ENCODE data around the gene PLXNA4. TPM values are rescaled to one million over a fixed set of nuclear protein-coding genes. Genes with fewer than 3 reads are reported as not detected.

The PLXNA4 gene
- total RNA-seq, 1 donor from 2014 or later = 21.7 TPM

GRCh38 chr7:132102942-132103341 lies 473.3 kb downstream of the PLXNA4 start:
- H3K27ac Mint-ChIP-seq (ENCODE audit: unreplicated experiment) = no peak overlapping the region
- peaks cover 3% of the 10 kb centered on the region for H3K27me3 Mint-ChIP-seq (ENCODE audit: low read depth)
- H3K9me3 Mint-ChIP-seq = peaks cover 3% of the 10 kb centered on the region
- no peak for TF ChIP-seq CTCF (conservative IDR thresholded peaks at IDR 0.05)
- no peak overlapping the region for H3K4me3 Mint-ChIP-seq
- no peaks in the 10 kb centered on the region for H3K4me1 Mint-ChIP-seq
- no peaks in the 10 kb centered on the region for H3K36me3 Mint-ChIP-seq (ENCODE audit: low read depth)
- no peak for DNase-seq (ENCODE audit: low read depth, low spot score)

GRCh38 chr7:132102391-132102790 lies 473.9 kb downstream of the PLXNA4 start:
- Mint-ChIP-seq H3K27me3 (ENCODE audit: low read depth) (peaks cover 3% of the 10 kb centered on the region), H3K27ac (ENCODE audit: unreplicated experiment) (no peak overlapping the region), H3K4me1 (no peaks in the 10 kb centered on the region), H3K9me3 (peaks cover 3% of the 10 kb centered on the region), H3K4me3 (no peak overlapping the region), H3K36me3 (ENCODE audit: low read depth) (no peaks in the 10 kb centered on the region)
- no peak for TF ChIP-seq CTCF (conservative IDR thresholded peaks at IDR 0.05)
- no peak for DNase-seq (ENCODE audit: low read depth, low spot score)

- Mint-ChIP-seq H3K4me3 (no peak overlapping the region), H3K9me3 (peaks cover 3% of the 10 kb centered on the region), H3K36me3 (ENCODE audit: low read depth) (no peaks in the 10 kb centered on the region), H3K27ac (ENCODE audit: unreplicated experiment) (no peak overlapping the region), H3K4me1 (no peaks in the 10 kb centered on the region), H3K27me3 (ENCODE audit: low read depth) (peaks cover 3% of the 10 kb centered on the region)
- TF ChIP-seq CTCF (conservative IDR thresholded peaks at IDR 0.05) = no peak
- no peak for DNase-seq (ENCODE audit: low read depth, low spot score)
Observed at GRCh38 chr7:132100981-132101380, 475.3 kb downstream of the PLXNA4 start.

- H3K27me3 Mint-ChIP-seq (ENCODE audit: low read depth) = peaks cover 5% of the 10 kb centered on the region
- no peak overlapping the region for H3K27ac Mint-ChIP-seq (ENCODE audit: unreplicated experiment)
- DNase-seq (ENCODE audit: low read depth, low spot score) = no peak
- H3K36me3 Mint-ChIP-seq (ENCODE audit: low read depth) = no peaks in the 10 kb centered on the region
- TF ChIP-seq CTCF (conservative IDR thresholded peaks at IDR 0.05) = no peak
- H3K4me1 Mint-ChIP-seq = no peaks in the 10 kb centered on the region
- no peak overlapping the region for H3K4me3 Mint-ChIP-seq
- peaks cover 3% of the 10 kb centered on the region for H3K9me3 Mint-ChIP-seq
Observed at GRCh38 chr7:132100483-132100882, 475.8 kb downstream of the PLXNA4 start.

GRCh38 chr7:132099163-132099562 lies 477.1 kb downstream of the PLXNA4 start:
- H3K4me1 Mint-ChIP-seq = no peaks in the 10 kb centered on the region
- H3K27ac Mint-ChIP-seq (ENCODE audit: unreplicated experiment) = no peak overlapping the region
- H3K27me3 Mint-ChIP-seq (ENCODE audit: low read depth) = peaks cover 6% of the 10 kb centered on the region
- no peak overlapping the region for H3K4me3 Mint-ChIP-seq
- H3K9me3 Mint-ChIP-seq = no peaks in the 10 kb centered on the region
- no peaks in the 10 kb centered on the region for H3K36me3 Mint-ChIP-seq (ENCODE audit: low read depth)
- DNase-seq (ENCODE audit: low read depth, low spot score) = no peak
- no peak for TF ChIP-seq CTCF (conservative IDR thresholded peaks at IDR 0.05)

GRCh38 chr7:132098327-132098726 lies 477.9 kb downstream of the PLXNA4 start:
- DNase-seq (ENCODE audit: low read depth, low spot score) = no peak
- Mint-ChIP-seq H3K36me3 (ENCODE audit: low read depth) (no peaks in the 10 kb centered on the region), H3K4me3 (no peak overlapping the region), H3K27me3 (ENCODE audit: low read depth) (peaks cover 6% of the 10 kb centered on the region), H3K9me3 (no peaks in the 10 kb centered on the region), H3K27ac (ENCODE audit: unreplicated experiment) (no peak overlapping the region), H3K4me1 (no peaks in the 10 kb centered on the region)
- no peak for TF ChIP-seq CTCF (conservative IDR thresholded peaks at IDR 0.05)
